Calu3 (cell line): Measurements from ENCODE around the gene CATSPER3. TPM values are rescaled to one million over a fixed set of nuclear protein-coding genes. Genes with fewer than 3 reads are reported as not detected.

Source experiments
- BruUV-seq: library from RNA; stranded (reverse); fragments of 400-500 nt; replicated peaks from 2 replicates; lab custom pipeline; 2021; lab: Mats Ljungman, UMichigan
- CTCF ChIA-PET: fragments of 300-600 bp; sonication (Branson Sonifier 250); formaldehyde crosslinking; loops from one replicate; lab custom pipeline; 2022; ENCODE audit warnings: antibody characterized with exemption; lab: Charles Lee
- DNase-seq: peaks from one replicate; pipeline ENCODE4 v3.0.0; 2022
- H3K27ac Mint-ChIP-seq: one replicate; pipeline ENCODE4 v1.8.0; 2022; ENCODE audit warnings: mixed read lengths; ENCODE audit not compliant: unreplicated experiment
- H3K27me3 Mint-ChIP-seq: one replicate; pipeline ENCODE4 v1.8.0; 2022; ENCODE audit warnings: mixed read lengths; ENCODE audit not compliant: unreplicated experiment
- H3K36me3 Mint-ChIP-seq: one replicate; pipeline ENCODE4 v1.8.0; 2022; ENCODE audit warnings: mild to moderate bottlenecking, moderate library complexity, mixed read lengths; ENCODE audit not compliant: insufficient read depth, unreplicated experiment
- H3K4me1 Mint-ChIP-seq: one replicate; pipeline ENCODE4 v1.8.0; 2022; ENCODE audit warnings: mild to moderate bottlenecking, low read depth, mixed read lengths; ENCODE audit not compliant: unreplicated experiment
- H3K4me3 Mint-ChIP-seq: one replicate; pipeline ENCODE4 v1.8.0; 2022; ENCODE audit warnings: mild to moderate bottlenecking, low read depth, moderate library complexity, mixed read lengths; ENCODE audit not compliant: unreplicated experiment
- H3K9me3 Mint-ChIP-seq: one replicate; pipeline ENCODE4 v1.8.0; 2022; ENCODE audit warnings: low read depth, mixed read lengths; ENCODE audit not compliant: unreplicated experiment
- CTCF ChIP-seq: fragments of 200-600 bp; IDR thresholded peaks from one replicate; pipeline ENCODE4 v1.8.0; 2022; ENCODE audit warnings: antibody characterized with exemption; ENCODE audit not compliant: unreplicated experiment
- intact Hi-C: fragments of 100-400 bp; cut with micrococcal nuclease; formaldehyde crosslinking; loops from one replicate; pipeline ENCODE4 v1.10.0; 2022; ENCODE audit not compliant: unreplicated experiment
- total RNA-seq: library from RNA; stranded (reverse); gene quantifications from 2 replicates; pipeline ENCODE4 v1.2.3, GENCODE V29; 2022

The CATSPER3 gene
- total RNA-seq, 1 experiment from 2014 or later = 1.5 TPM

- Mint-ChIP-seq H3K9me3 (no peaks in the 10 kb centered on the region), H3K27ac (no peak overlapping the region), H3K27me3 (no peaks in the 10 kb centered on the region), H3K36me3 (no peaks in the 10 kb centered on the region), H3K4me3 (no peak overlapping the region), H3K4me1 (peaks cover 6% of the 10 kb centered on the region)
- intact Hi-C loops = loop anchor here (1.0 kb wide), 1 partner anchor 180 kb away; no protein-coding TSS in a partner anchor
- CTCF ChIA-PET = interaction anchor here (0.6 to 1.9 kb wide), 4 partner anchors 14 to 180 kb away, joined by 3 to 5 read pairs (median 5); no protein-coding TSS in a partner anchor
- no peak for TF ChIP-seq CTCF
- no peak for DNase-seq
- BruUV-seq = no TSS peak
Measured at GRCh38 chr5:135011355-135012032, 43.8 kb downstream of the CATSPER3 start.

GRCh38 chr5:135012033-135012588, 44.4 kb downstream of the CATSPER3 start:
- CTCF ChIA-PET = interaction anchor here (1.4 to 1.9 kb wide), 2 partner anchors 13 to 179 kb away, joined by 5 read pairs; no protein-coding TSS in a partner anchor
- Mint-ChIP-seq H3K4me3 (no peak overlapping the region), H3K4me1 (peaks cover 6% of the 10 kb centered on the region), H3K27me3 (no peaks in the 10 kb centered on the region), H3K36me3 (no peaks in the 10 kb centered on the region), H3K9me3 (no peaks in the 10 kb centered on the region), H3K27ac (no peak overlapping the region)
- BruUV-seq = no TSS peak
- intact Hi-C loops = no loop called here
- no peak for DNase-seq
- TF ChIP-seq CTCF = no peak

GRCh38 chr5:135012951-135013391, 45.3 kb downstream of the CATSPER3 start:
- no peaks in the 10 kb centered on the region for H3K36me3 Mint-ChIP-seq
- H3K9me3 Mint-ChIP-seq = no peaks in the 10 kb centered on the region
- TF ChIP-seq CTCF = no peak
- no TSS peak for BruUV-seq
- H3K27ac Mint-ChIP-seq = no peak overlapping the region
- no peak overlapping the region for H3K4me3 Mint-ChIP-seq
- DNase-seq = no peak
- peaks cover 6% of the 10 kb centered on the region for H3K4me1 Mint-ChIP-seq
- intact Hi-C loops = no loop called here
- CTCF ChIA-PET = interaction anchor here (1.4 kb wide), 1 partner anchor 12 kb away, joined by 5 read pairs; no protein-coding TSS in a partner anchor
- H3K27me3 Mint-ChIP-seq = no peaks in the 10 kb centered on the region

GRCh38 chr5:135013445-135013844, 45.7 kb downstream of the CATSPER3 start:
- peaks cover 6% of the 10 kb centered on the region for H3K4me1 Mint-ChIP-seq
- CTCF ChIA-PET = no interaction called here
- no peak for DNase-seq
- TF ChIP-seq CTCF = no peak
- intact Hi-C loops = no loop called here
- no peaks in the 10 kb centered on the region for H3K9me3 Mint-ChIP-seq
- BruUV-seq = no TSS peak
- H3K4me3 Mint-ChIP-seq = no peak overlapping the region
- no peak overlapping the region for H3K27ac Mint-ChIP-seq
- no peaks in the 10 kb centered on the region for H3K27me3 Mint-ChIP-seq
- H3K36me3 Mint-ChIP-seq = no peaks in the 10 kb centered on the region
